ENCODE data around the gene MRPS21. TPM values are rescaled to one million over a fixed set of nuclear protein-coding genes. Genes with fewer than 3 reads are reported as not detected.
"Not testable (repeated sequence)": the region's sequence is repeated elsewhere in the genome, so short reads cannot be mapped to it uniquely, and the experiment has no call there.

MRPS21 gene
- total RNA-seq, 2 experiments from 2014 or later: 80.3 to 83.8 TPM

GRCh38 chr1:150288382-150288781 is 5.3 kb upstream of the MRPS21 start:
- peaks cover 5% of the 10 kb centered on the region for H3K4me1 Mint-ChIP-seq (ENCODE audit: low read depth)
- no peak for DNase-seq
- no peaks in the 10 kb centered on the region for H3K9me3 Mint-ChIP-seq
- no peaks in the 10 kb centered on the region for H3K27me3 Mint-ChIP-seq (ENCODE audit: low read depth)
- H3K4me3 Mint-ChIP-seq: no peak overlapping the region
- no peak overlapping the region for H3K27ac Mint-ChIP-seq
- intact Hi-C loops (cut with micrococcal nuclease): no loop called here
- no peaks in the 10 kb centered on the region for H3K36me3 Mint-ChIP-seq (ENCODE audit: low read depth)
- CTCF ChIA-PET: interaction anchor here (1.2 kb wide), 1 partner anchor 34 kb away, joined by 3 read pairs; no protein-coding TSS in a partner anchor

DNA sequence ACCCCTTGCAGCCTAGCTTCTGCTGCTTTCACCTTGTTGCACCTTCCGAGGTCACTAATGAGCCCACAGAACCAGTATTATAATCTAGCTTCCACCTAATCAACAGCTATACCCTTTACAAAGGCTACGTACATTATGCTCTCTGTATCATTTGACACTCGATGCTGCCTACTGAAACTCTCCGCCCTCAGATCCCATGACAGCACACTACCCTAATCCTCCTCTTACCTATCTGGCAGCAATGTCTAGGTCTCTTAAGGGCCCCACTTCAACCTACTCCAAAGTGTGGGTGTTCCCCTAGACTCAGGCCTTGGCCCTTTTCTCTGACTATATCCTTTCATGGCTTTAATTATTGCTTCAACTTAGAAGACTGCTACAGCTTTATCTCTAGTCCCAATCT is 4.8 kb upstream of the MRPS21 start:
- H3K4me1 Mint-ChIP-seq (ENCODE audit: low read depth): peaks cover 6% of the 10 kb centered on the region
- no peaks in the 10 kb centered on the region for H3K27me3 Mint-ChIP-seq (ENCODE audit: low read depth)
- no peak for DNase-seq
- H3K9me3 Mint-ChIP-seq: no peaks in the 10 kb centered on the region
- H3K36me3 Mint-ChIP-seq (ENCODE audit: low read depth): no peaks in the 10 kb centered on the region
- CTCF ChIA-PET: interaction anchor here (1.2 kb wide), 1 partner anchor 34 kb away, joined by 3 read pairs; no protein-coding TSS in a partner anchor
- intact Hi-C loops (cut with micrococcal nuclease): no loop called here
- no peak overlapping the region for H3K4me3 Mint-ChIP-seq
- no peak overlapping the region for H3K27ac Mint-ChIP-seq

- CTCF ChIA-PET: interaction anchor here (0.7 to 1.2 kb wide), 2 partner anchors 27 to 40 kb away, joined by 5 to 6 read pairs; no protein-coding TSS in a partner anchor
- Mint-ChIP-seq H3K27ac (peak overlapping the region; percentile 24), H3K4me3 (peak overlapping the region; percentile 47), H3K4me1 (ENCODE audit: low read depth) (peaks cover 43% of the 10 kb centered on the region), H3K27me3 (ENCODE audit: low read depth) (no peaks in the 10 kb centered on the region), H3K9me3 (no peaks in the 10 kb centered on the region), H3K36me3 (ENCODE audit: low read depth) (peaks cover 34% of the 10 kb centered on the region)
- intact Hi-C loops (cut with micrococcal nuclease): no loop called here
- no peak for DNase-seq
These were observed 1.8 kb downstream of the MRPS21 start for GRCh38 chr1:150295476-150295875.

GRCh38 chr1:150299716-150300115 is 6.1 kb downstream of the MRPS21 start:
- Mint-ChIP-seq H3K4me1 (ENCODE audit: low read depth) (peaks cover 35% of the 10 kb centered on the region), H3K4me3 (no peak overlapping the region), H3K9me3 (no peaks in the 10 kb centered on the region), H3K27ac (no peak overlapping the region), H3K36me3 (ENCODE audit: low read depth) (peaks cover 44% of the 10 kb centered on the region), H3K27me3 (ENCODE audit: low read depth) (no peaks in the 10 kb centered on the region)
- CTCF ChIA-PET: no interaction called here
- no peak for DNase-seq
- intact Hi-C loops (cut with micrococcal nuclease): no loop called here

- peaks cover 13% of the 10 kb centered on the region for H3K4me1 Mint-ChIP-seq (ENCODE audit: low read depth)
- CTCF ChIA-PET: interaction anchor here (0.5 to 2.0 kb wide), 3 partner anchors 47 to 273 kb away, joined by 3 to 5 read pairs (median 3); no protein-coding TSS in a partner anchor
- intact Hi-C loops (cut with micrococcal nuclease): no loop called here
- no peaks in the 10 kb centered on the region for H3K27me3 Mint-ChIP-seq (ENCODE audit: low read depth)
- H3K36me3 Mint-ChIP-seq (ENCODE audit: low read depth): peaks cover 39% of the 10 kb centered on the region
- no peak overlapping the region for H3K4me3 Mint-ChIP-seq
- no peaks in the 10 kb centered on the region for H3K9me3 Mint-ChIP-seq
- no peak for DNase-seq
- no peak overlapping the region for H3K27ac Mint-ChIP-seq
These were observed 8.7 kb downstream of the MRPS21 start for GRCh38 chr1:150302338-150302737.

DNA sequence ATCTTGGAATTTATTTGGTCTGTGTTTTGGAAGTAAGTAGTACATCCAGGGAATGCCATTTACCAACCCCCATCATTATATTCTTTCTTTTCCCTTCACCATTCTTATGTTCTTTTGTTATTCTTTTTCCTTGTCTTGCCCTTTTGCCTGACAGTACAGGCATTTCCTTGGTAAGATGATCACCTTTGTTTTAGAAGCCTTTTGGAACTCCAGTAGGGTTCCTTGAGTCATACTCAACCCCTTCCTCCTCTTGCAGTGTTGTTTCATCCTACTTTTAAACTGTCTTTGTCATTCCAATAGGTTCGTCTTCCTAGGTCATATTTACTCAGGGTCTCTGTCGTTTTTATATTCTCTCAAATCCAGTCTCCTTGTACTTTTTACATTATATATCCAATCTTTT is 9.2 kb downstream of the MRPS21 start:
- intact Hi-C loops (cut with micrococcal nuclease): no loop called here
- peaks cover 10% of the 10 kb centered on the region for H3K4me1 Mint-ChIP-seq (ENCODE audit: low read depth)
- no peaks in the 10 kb centered on the region for H3K9me3 Mint-ChIP-seq
- H3K27me3 Mint-ChIP-seq (ENCODE audit: low read depth): no peaks in the 10 kb centered on the region
- H3K4me3 Mint-ChIP-seq: no peak overlapping the region
- CTCF ChIA-PET: interaction anchor here (0.7 to 2.0 kb wide), 2 partner anchors 47 to 238 kb away, joined by 3 to 5 read pairs; no protein-coding TSS in a partner anchor
- H3K27ac Mint-ChIP-seq: peak overlapping the region; percentile 20
- H3K36me3 Mint-ChIP-seq (ENCODE audit: low read depth): peaks cover 37% of the 10 kb centered on the region
- no peak for DNase-seq

DNA sequence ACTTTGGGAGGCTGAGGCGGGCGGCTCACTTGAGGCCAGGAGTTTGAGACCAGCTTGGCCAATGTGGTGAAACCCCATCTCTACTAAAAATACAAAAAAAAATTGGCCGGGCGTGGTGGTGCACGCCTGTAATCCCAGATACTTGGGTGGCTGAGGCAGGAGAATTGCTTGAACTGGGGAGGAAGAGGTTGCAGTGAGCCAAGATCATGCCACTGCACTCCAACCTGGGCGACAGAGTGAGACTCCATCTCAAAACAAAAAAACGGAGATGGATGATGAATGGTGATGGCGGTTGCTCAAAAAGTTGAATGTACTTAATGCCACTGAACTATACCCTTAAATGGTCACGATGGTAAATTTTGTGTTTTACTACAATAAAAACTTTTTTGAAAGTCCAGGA is 14.9 kb downstream of the MRPS21 start:
- H3K27ac Mint-ChIP-seq; H3K4me3 Mint-ChIP-seq; H3K27me3 Mint-ChIP-seq (ENCODE audit: low read depth); intact Hi-C loops (cut with micrococcal nuclease); CTCF ChIA-PET; H3K4me1 Mint-ChIP-seq (ENCODE audit: low read depth); H3K9me3 Mint-ChIP-seq; DNase-seq: not testable (repeated sequence)
- H3K36me3 Mint-ChIP-seq (ENCODE audit: low read depth): peaks cover 26% of the 10 kb centered on the region

DNA sequence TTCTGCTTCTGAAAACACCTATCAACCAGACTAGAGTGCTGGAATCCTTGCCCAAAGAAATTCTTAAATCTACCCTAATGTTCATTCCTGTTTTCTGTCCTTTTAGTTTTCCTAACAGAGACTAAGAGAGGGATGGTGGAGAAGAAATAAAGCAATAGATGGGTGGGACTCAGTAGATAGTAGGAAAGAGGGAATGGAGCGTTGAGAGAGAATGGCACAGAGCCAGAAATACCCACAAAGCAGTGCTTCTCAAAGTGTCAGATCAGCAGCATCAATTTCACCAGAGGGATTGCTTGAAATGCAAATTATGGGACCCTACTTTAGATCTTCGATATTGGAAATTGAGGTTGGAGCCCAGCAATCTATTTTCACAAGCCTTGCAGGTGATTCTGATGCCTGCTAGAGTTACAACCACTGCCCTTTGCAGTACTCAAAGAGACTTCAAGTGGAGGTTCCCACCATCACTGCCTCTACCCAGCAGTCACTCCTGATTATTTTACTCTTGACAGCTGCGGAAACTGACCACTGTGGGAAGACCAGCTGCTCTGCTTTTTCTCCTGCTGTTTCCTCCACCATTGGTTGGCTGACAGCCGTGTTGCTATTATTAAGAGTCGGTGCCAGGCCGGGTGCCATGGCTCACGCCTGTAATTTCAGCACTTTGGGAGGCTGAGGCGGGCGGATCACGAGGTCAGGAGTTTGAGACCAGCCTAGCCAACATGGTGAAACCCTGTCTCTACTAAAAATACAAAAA is 16.3 kb downstream of the MRPS21 start:
- Mint-ChIP-seq H3K27me3 (ENCODE audit: low read depth) (no peaks in the 10 kb centered on the region), H3K4me3 (no peak overlapping the region), H3K4me1 (ENCODE audit: low read depth) (no peaks in the 10 kb centered on the region), H3K36me3 (ENCODE audit: low read depth) (peaks cover 25% of the 10 kb centered on the region), H3K27ac (no peak overlapping the region), H3K9me3 (no peaks in the 10 kb centered on the region)
- CTCF ChIA-PET: interaction anchor here (0.6 to 0.7 kb wide), 3 partner anchors 24 to 73 kb away, joined by 3 to 8 read pairs (median 4); no protein-coding TSS in a partner anchor
- intact Hi-C loops (cut with micrococcal nuclease): no loop called here
- DNase-seq: no peak

DNA sequence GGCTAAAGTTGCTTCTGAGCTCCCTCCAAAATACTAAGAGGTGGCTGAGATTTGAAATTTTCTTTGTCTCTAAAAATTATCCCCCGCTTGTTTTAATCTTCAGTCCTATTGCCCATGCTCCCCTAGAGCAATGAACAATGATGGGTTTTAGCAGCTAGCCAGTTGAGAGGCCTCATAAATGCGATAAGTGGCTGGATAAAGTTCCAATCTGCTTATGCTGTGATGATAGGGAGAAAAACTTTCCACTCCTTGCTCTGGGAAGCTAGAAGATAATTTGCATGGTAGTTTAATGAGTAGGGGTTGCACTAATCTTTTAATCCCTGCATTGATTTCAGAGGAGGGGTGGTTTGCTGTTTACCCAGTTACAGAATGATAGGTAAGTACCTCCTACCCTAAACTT is 18.1 kb downstream of the MRPS21 start:
- CTCF ChIA-PET: no interaction called here

GRCh38 chr1:150314691-150315090 is 21.0 kb downstream of the MRPS21 start:
- H3K4me3 Mint-ChIP-seq; intact Hi-C loops (cut with micrococcal nuclease); H3K9me3 Mint-ChIP-seq; H3K4me1 Mint-ChIP-seq (ENCODE audit: low read depth); DNase-seq; H3K36me3 Mint-ChIP-seq (ENCODE audit: low read depth); H3K27me3 Mint-ChIP-seq (ENCODE audit: low read depth); H3K27ac Mint-ChIP-seq: not testable (repeated sequence)
- CTCF ChIA-PET: interaction anchor here (0.6 kb wide), 1 partner anchor 33 kb away, joined by 3 read pairs; no protein-coding TSS in a partner anchor

More for the DNA sequence above, 18.1 kb downstream of the MRPS21 start:
- H3K4me1 Mint-ChIP-seq (ENCODE audit: low read depth): no peaks in the 10 kb centered on the region
- no peak overlapping the region for H3K27ac Mint-ChIP-seq
- no peaks in the 10 kb centered on the region for H3K9me3 Mint-ChIP-seq
- DNase-seq: no peak
- peaks cover 17% of the 10 kb centered on the region for H3K36me3 Mint-ChIP-seq (ENCODE audit: low read depth)
- H3K4me3 Mint-ChIP-seq: no peak overlapping the region
- intact Hi-C loops (cut with micrococcal nuclease): no loop called here
- no peaks in the 10 kb centered on the region for H3K27me3 Mint-ChIP-seq (ENCODE audit: low read depth)

- no peak for DNase-seq
These were observed 27.0 kb downstream of the MRPS21 start for GRCh38 chr1:150320667-150320978.

GRCh38 chr1:150321826-150322166 is 28.1 kb downstream of the MRPS21 start:
- Mint-ChIP-seq H3K36me3 (ENCODE audit: low read depth) (peaks cover 26% of the 10 kb centered on the region), H3K27ac (peak overlapping the region; percentile 99), H3K27me3 (ENCODE audit: low read depth) (no peaks in the 10 kb centered on the region), H3K9me3 (no peaks in the 10 kb centered on the region), H3K4me3 (peak overlapping the region; percentile 99), H3K4me1 (ENCODE audit: low read depth) (peaks cover 36% of the 10 kb centered on the region)
- intact Hi-C loops (cut with micrococcal nuclease): loop anchor here (1.0 kb wide), 5 partner anchors 42 to 376 kb away; partner anchors contain the start of genes ANP32E, APH1A, GOLPH3L and TARS2
- no peak for DNase-seq
- CTCF ChIA-PET: no interaction called here

More at GRCh38 chr1:150320667-150320978, 27.0 kb downstream of the MRPS21 start:
- CTCF ChIA-PET: no interaction called here
- Mint-ChIP-seq H3K36me3 (ENCODE audit: low read depth) (peaks cover 17% of the 10 kb centered on the region), H3K4me1 (ENCODE audit: low read depth) (peaks cover 30% of the 10 kb centered on the region), H3K9me3 (no peaks in the 10 kb centered on the region), H3K27me3 (ENCODE audit: low read depth) (no peaks in the 10 kb centered on the region), H3K27ac (peak overlapping the region; percentile 99), H3K4me3 (peak overlapping the region; percentile 99)
- intact Hi-C loops (cut with micrococcal nuclease): no loop called here

- Mint-ChIP-seq H3K4me3 (peak overlapping the region; percentile 99), H3K4me1 (ENCODE audit: low read depth) (peaks cover 37% of the 10 kb centered on the region), H3K27ac (peak overlapping the region; percentile 99), H3K9me3 (no peaks in the 10 kb centered on the region), H3K36me3 (ENCODE audit: low read depth) (peaks cover 29% of the 10 kb centered on the region), H3K27me3 (ENCODE audit: low read depth) (no peaks in the 10 kb centered on the region)
- CTCF ChIA-PET: interaction anchor here (0.6 to 0.8 kb wide), 2 partner anchors 27 to 53 kb away, joined by 3 to 6 read pairs; no protein-coding TSS in a partner anchor
- peak; percentile 29 for DNase-seq
- intact Hi-C loops (cut with micrococcal nuclease): no loop called here
These were observed 28.6 kb downstream of the MRPS21 start for GRCh38 chr1:150322310-150322709.

All from activated naive CD4-positive, alpha-beta T cell treated with anti-CD3 and anti-CD28 coated beads for 36 hours (primary cell).